K562 (cell line): Measurements from ENCODE around the gene KIF26B. TPM values are rescaled to one million over a fixed set of nuclear protein-coding genes. Genes with fewer than 3 reads are reported as not detected.

Experiments used
- ATAC-seq: fragments of 200-7000 bp; cut with Tn5 transposase; 3 replicates; pipeline ENCODE4 v1.9.1; 2020; ENCODE audit warnings: moderate library complexity
- BruUV-seq: library from RNA; stranded (reverse); fragments of 400-500 nt; replicated peaks from 2 replicates; lab custom pipeline; 2021; lab: Mats Ljungman, UMichigan
- CTCF ChIA-PET: fragments of 300-600 bp; formaldehyde crosslinking; extraction: SDS; loops from one replicate; lab custom pipeline; 2021; ENCODE audit warnings: low intra/inter-chr PET ratio; lab: Yijun Ruan, JAX
- POLR2A ChIA-PET: fragments of 300-600, 350-650 bp; sonication (Branson Sonifier 250); formaldehyde crosslinking; extraction: SDS; loops from one replicate; lab custom pipeline; 2021; ENCODE audit warnings: antibody characterized with exemption, inconsistent platforms; lab: Yijun Ruan, JAX
- DNase-seq, 4 experiments: peaks; one replicate each; pipeline versions ENCODE4 v3.0.0 to v3.0.0-alpha.2; 2011 to 2018; ENCODE audit warnings: low spot score in 3 of 4, mixed read lengths in 3 of 4; ENCODE audit errors: extremely low read depth in 1 of 4
- FAIRE-seq: peaks from 2 replicates; lab custom pipeline; 2011; peaks lifted over from hg19 to GRCh38; lab: Jason Lieb, UNC
- H2AFZ ChIP-seq: 2 replicates; pipeline ENCODE4 v1.6.0; 2011; ENCODE audit warnings: low read depth, low read length, control low read depth, inconsistent platforms
- H3K27ac ChIP-seq: fragments of 200-600 bp; 3 replicates; pipeline ENCODE4 v1.8.0; 2011; ENCODE audit warnings: low read depth, mild to moderate bottlenecking, control low read depth, inconsistent platforms, low read length, moderate library complexity, mixed read lengths; ENCODE audit errors: extremely low read depth
- H3K27me3 ChIP-seq, 2 experiments: fragments of 300-600 bp in 1 of 2; 2 replicates in 1 of 2; 3 replicates in 1 of 2; pipeline versions ENCODE4 v1.6.0 to v1.8.0; 2011; ENCODE audit warnings: inconsistent platforms in 2 of 2, low read length in 2 of 2, mild to moderate bottlenecking in 1 of 2, mixed read lengths in 1 of 2, moderate library complexity in 1 of 2; ENCODE audit not compliant: control insufficient read depth in 2 of 2, insufficient read depth in 2 of 2
- H3K36me3 ChIP-seq: fragments of 300-600 bp; 3 replicates; pipeline ENCODE4 v1.8.0; 2011; ENCODE audit warnings: mild to moderate bottlenecking, low read length, inconsistent platforms; ENCODE audit not compliant: control insufficient read depth, insufficient read depth
- H3K4me1 ChIP-seq, 2 experiments: fragments of 200-600 bp in 1 of 2; replicated peaks in 1 of 2; 2 replicates in 1 of 2; 3 replicates in 1 of 2; pipeline versions ENCODE4 v1.5.1 to v1.8.0; 2011; ENCODE audit warnings: inconsistent platforms in 2 of 2, low read length in 2 of 2, mild to moderate bottlenecking in 1 of 2, mixed read lengths in 1 of 2, moderate library complexity in 1 of 2; ENCODE audit not compliant: control insufficient read depth in 2 of 2, insufficient read depth in 2 of 2
- H3K4me2 ChIP-seq: 2 replicates; pipeline ENCODE4 v1.6.1; 2011; ENCODE audit warnings: low read length, control low read depth, inconsistent platforms, mixed read lengths; ENCODE audit not compliant: insufficient read depth
- H3K4me3 ChIP-seq: fragments of 200-600 bp; sonication (generic), shearing (Covaris generic); 2 replicates; pipeline ENCODE4 v1.5.1; 2016; ENCODE audit warnings: control low read depth, inconsistent platforms
- H3K79me2 ChIP-seq: fragments of 200-600 bp; 3 replicates; pipeline ENCODE4 v1.8.0; 2011; ENCODE audit warnings: low read length, inconsistent platforms; ENCODE audit not compliant: control insufficient read depth, insufficient read depth
- H3K9ac ChIP-seq, 2 experiments: 2 replicates each; pipeline versions ENCODE4 v1.6.0 to v1.6.1; 2011; ENCODE audit warnings: low read depth in 2 of 2, low read length in 2 of 2, control low read depth in 1 of 2, inconsistent platforms in 1 of 2, mild to moderate bottlenecking in 1 of 2, mixed read lengths in 1 of 2; ENCODE audit not compliant: insufficient read depth in 1 of 2
- H3K9me1 ChIP-seq: one replicate; pipeline ENCODE4 v1.6.0; 2011; ENCODE audit warnings: inconsistent platforms, mild to moderate bottlenecking, low read length, moderate library complexity; ENCODE audit not compliant: control insufficient read depth, insufficient read depth
- H3K9me3 ChIP-seq: replicated peaks from 2 replicates; pipeline ENCODE4 v1.5.1; 2011; ENCODE audit warnings: low read depth, low read length, inconsistent platforms; ENCODE audit not compliant: control insufficient read depth, insufficient read depth
- H4K20me1 ChIP-seq: replicated peaks from 2 replicates; pipeline ENCODE4 v1.6.1; 2011; ENCODE audit warnings: low read length, inconsistent platforms, mixed read lengths; ENCODE audit not compliant: control insufficient read depth, insufficient read depth
- CBFA2T2 ChIP-seq: fragments of 450-650 bp; conservative IDR thresholded peaks from 2 replicates; pipeline ENCODE4 v1.6.1; 2017; ENCODE audit warnings: mild to moderate bottlenecking
- CCAR2 ChIP-seq: fragments of 200-400 bp; formaldehyde crosslinking; IDR thresholded peaks from 2 replicates; pipeline ENCODE4 v1.6.1; 2017; ENCODE audit warnings: mild to moderate bottlenecking, low read depth, low read length
- ELF2 ChIP-seq: fragments of 250-450 bp; sonication (Bioruptor Pico); IDR thresholded peaks from 2 replicates; pipeline ENCODE4 v1.5.0; 2021; ENCODE audit warnings: mild to moderate bottlenecking
- FOXJ3 ChIP-seq: sonication (generic); formaldehyde crosslinking; IDR thresholded peaks from 2 replicates; pipeline ENCODE4 v1.4.0; 2020; ENCODE audit warnings: mild to moderate bottlenecking, missing genetic modification reagents
- GTF2A2 ChIP-seq: IDR thresholded peaks from 2 replicates; pipeline ENCODE4 v1.6.1; 2016; ENCODE audit warnings: mild to moderate bottlenecking, missing genetic modification characterization, missing compliant biosample characterization
- HIVEP1 ChIP-seq: fragments of 250-450 bp; sonication (Bioruptor Pico); IDR thresholded peaks from 2 replicates; pipeline ENCODE4 v1.4.0; 2020; ENCODE audit warnings: mild to moderate bottlenecking
- IRF1 ChIP-seq: sonication (generic); formaldehyde crosslinking; IDR thresholded peaks from 2 replicates; pipeline ENCODE4 v1.8.0; 2022; ENCODE audit warnings: missing genetic modification reagents, mild to moderate bottlenecking, borderline replicate concordance
- MTA3 ChIP-seq: fragments of 450-650 bp; formaldehyde crosslinking; IDR thresholded peaks from 2 replicates; pipeline ENCODE4 v1.6.1; 2017; ENCODE audit warnings: mild to moderate bottlenecking, borderline replicate concordance
- NFXL1 ChIP-seq: fragments of 450-650 bp; formaldehyde crosslinking; IDR thresholded peaks from 2 replicates; pipeline ENCODE4 v1.4.0; 2021; ENCODE audit warnings: mild to moderate bottlenecking
- NR2F6 ChIP-seq: fragments of 450-650 bp; formaldehyde crosslinking; IDR thresholded peaks from 2 replicates; pipeline ENCODE4 v1.4.0; 2020; ENCODE audit warnings: mild to moderate bottlenecking
- PHF21A ChIP-seq: fragments of 450-650 bp; IDR thresholded peaks from 2 replicates; pipeline ENCODE4 v1.6.1; 2017; ENCODE audit warnings: low read depth, borderline replicate concordance
- RBM14 ChIP-seq: fragments of 200-400 bp; formaldehyde crosslinking; IDR thresholded peaks from 2 replicates; pipeline ENCODE4 v1.6.1; 2018; ENCODE audit warnings: low read depth, mild to moderate bottlenecking, low read length, moderate library complexity, borderline replicate concordance; ENCODE audit not compliant: insufficient read depth
- RUNX1 ChIP-seq: sonication (generic); IDR thresholded peaks from 2 replicates; pipeline ENCODE4 v1.6.1; 2016; ENCODE audit warnings: antibody characterized with exemption, low read depth
- TCF7L2 ChIP-seq: fragments of 150-350 bp; IDR thresholded peaks from 2 replicates; pipeline ENCODE4 v1.6.1; 2016; ENCODE audit warnings: low read depth, mild to moderate bottlenecking, low read length, moderate library complexity
- ZC3H8 ChIP-seq: fragments of 450-650 bp; IDR thresholded peaks from 2 replicates; pipeline ENCODE4 v1.6.1; 2017
- ZNF165 ChIP-seq: fragments of 250-450 bp; sonication (Bioruptor Pico); IDR thresholded peaks from 2 replicates; pipeline ENCODE4 v1.4.0; 2020; ENCODE audit warnings: borderline replicate concordance
- ZNF518B ChIP-seq: fragments of 250-450 bp; sonication (Bioruptor Pico); IDR thresholded peaks from 2 replicates; pipeline ENCODE4 v1.5.0; 2021; ENCODE audit warnings: mild to moderate bottlenecking, moderate library complexity
- ZNF76 ChIP-seq: fragments of 250-450 bp; sonication (Bioruptor Pico); IDR thresholded peaks from 2 replicates; pipeline ENCODE4 v1.4.0; 2020; ENCODE audit warnings: mild to moderate bottlenecking, moderate library complexity, borderline replicate concordance
- WGBS: fragments of 100-300 bp; shearing (Covaris generic); methylation state at CpG from one replicate; pipeline ENCODE4 v1.1.6; 2016; ENCODE audit warnings: low coverage, mixed read lengths; ENCODE audit not compliant: insufficient coverage; ENCODE audit errors: missing lambda C conversion rate; 5-methylcytosine and 5-hydroxymethylcytosine counted together
- in situ Hi-C: fragments of 300-500 bp; cut with MboI; formaldehyde crosslinking; loops from 4 replicates; pipeline ENCODE4 v1.15.0; 2018; ENCODE audit warnings: inconsistent platforms, mixed read lengths
- intact Hi-C: fragments of 100-400 bp; cut with micrococcal nuclease; formaldehyde crosslinking; loops from 2 replicates; pipeline ENCODE4 v1.14.2; 2022
- polyA plus RNA-seq, 8 experiments: library from polyadenylated mRNA; depleted of rRNA in 4 of 8; stranded (reverse) in 5 of 8; unstranded in 3 of 8; fragments of >200 nt; fragmentation: Nextera tagmentation in 2 of 8; fragmentation: Illumina TruSeq in 1 of 8; extraction: Ambion mirVana in 2 of 8; extraction: Trizol in 1 of 8; gene quantifications; 2 replicates each; pipeline versions ENCODE4 v1.2.1 to v1.2.3, GENCODE V29; 2011 to 2014; ENCODE audit warnings: inconsistent platforms in 1 of 8, missing spikeins in 1 of 8
- total RNA-seq, 7 experiments: library from RNA; depleted of rRNA in 6 of 7; stranded (reverse); fragments of >200 nt in 6 of 7; fragmentation: Illumina TruSeq in 2 of 7; extraction: Trizol in 2 of 7; gene quantifications; 2 replicates each; pipeline versions ENCODE4 v1.2.1 to v1.2.3, GENCODE V29; 2011 to 2021; ENCODE audit warnings: low replicate concordance in 1 of 7
- TF ChIP-seq, protein P1 (sequence below): fragments of 450-650 bp; formaldehyde crosslinking; IDR thresholded peaks from 2 replicates; pipeline ENCODE4 v1.4.0; 2020; ENCODE audit warnings: mild to moderate bottlenecking, moderate library complexity

KIF26B gene
- total and polyA plus RNA-seq, 9 of the 15 experiments (the other 6 are each of a cell fraction or from before 2014, with no cell fraction given): 0.02 to 0.08 (median 0.03) TPM; not detected in 6

- TF ChIP-seq ELF2 (CRISPR knock-in tag): no peak
- no peak for TF ChIP-seq IRF1 (CRISPR knock-in tag)
- no peak for TF ChIP-seq FOXJ3
- TF ChIP-seq GTF2A2: no peak
- TF ChIP-seq ZNF165 (CRISPR knock-in tag): no peak
- TF ChIP-seq MTA3: no peak
- no peak for TF ChIP-seq ZNF76 (CRISPR knock-in tag)
- TF ChIP-seq CCAR2: no peak
- no peak for TF ChIP-seq NR2F6 (CRISPR knock-in tag)
- no peak for TF ChIP-seq ZC3H8
Observed at GRCh38 chr1:245393694-245394093, 238.9 kb downstream of the KIF26B start (continued).

GRCh38 chr1:245395680-245396079 is 240.9 kb downstream of the KIF26B start:
- Histone ChIP-seq H4K20me1 (no peaks in the 10 kb centered on the region), H3K4me1 (no peaks in the 10 kb centered on the region), H3K27me3 (peaks cover 17 to 30% of the 10 kb centered on the region in 2 experiments; a peak in 4 of 5 replicates), H3K4me2 (no peak overlapping the region), H3K9ac (no peak overlapping the region), H2AFZ (no peak overlapping the region), H3K9me1 (no peaks in the 10 kb centered on the region), H3K79me2 (no peaks in the 10 kb centered on the region), H3K9me3 (no peaks in the 10 kb centered on the region), H3K4me3 (no peak overlapping the region), H3K36me3 (no peaks in the 10 kb centered on the region), H3K27ac (no peak overlapping the region)
- POLR2A ChIA-PET: interaction anchor here (1.3 kb wide), 2 partner anchors 9 to 13 kb away, joined by 4 read pairs; no protein-coding TSS in a partner anchor
- no peak for FAIRE-seq
- no TSS peak for BruUV-seq
- 1% methylated on average over 4 of the region's 4 CpGs for WGBS
- ATAC-seq: no peak
- CTCF ChIA-PET: no interaction called here
- in situ Hi-C loops (no loop called here), intact Hi-C loops (no loop called here)
- no peak for DNase-seq
- TF ChIP-seq RBM14: no peak
- TF ChIP-seq TCF7L2: no peak
- TF ChIP-seq PHF21A: no peak
- no peak for TF ChIP-seq RUNX1
- TF ChIP-seq, protein P1, sequence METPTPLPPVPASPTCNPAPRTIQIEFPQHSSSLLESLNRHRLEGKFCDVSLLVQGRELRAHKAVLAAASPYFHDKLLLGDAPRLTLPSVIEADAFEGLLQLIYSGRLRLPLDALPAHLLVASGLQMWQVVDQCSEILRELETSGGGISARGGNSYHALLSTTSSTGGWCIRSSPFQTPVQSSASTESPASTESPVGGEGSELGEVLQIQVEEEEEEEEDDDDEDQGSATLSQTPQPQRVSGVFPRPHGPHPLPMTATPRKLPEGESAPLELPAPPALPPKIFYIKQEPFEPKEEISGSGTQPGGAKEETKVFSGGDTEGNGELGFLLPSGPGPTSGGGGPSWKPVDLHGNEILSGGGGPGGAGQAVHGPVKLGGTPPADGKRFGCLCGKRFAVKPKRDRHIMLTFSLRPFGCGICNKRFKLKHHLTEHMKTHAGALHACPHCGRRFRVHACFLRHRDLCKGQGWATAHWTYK (CRISPR knock-in tag): no peak
- no peak for TF ChIP-seq ZNF518B (CRISPR knock-in tag)
- TF ChIP-seq NFXL1 (CRISPR knock-in tag): no peak
- TF ChIP-seq HIVEP1 (CRISPR knock-in tag): no peak
- no peak for TF ChIP-seq CBFA2T2
